SK-N-MC (cell line): Measurements from ENCODE around the gene METAP1.

Experiments used
- EZH2 ChIP-seq: fragments of 200-600 bp; sonication (generic); IDR thresholded peaks from one replicate; pipeline ENCODE4 v1.6.1; 2017; ENCODE audit warnings: antibody characterized with exemption
- POLR2AphosphoS5 ChIP-seq: IDR thresholded peaks from 2 replicates; pipeline ENCODE4 v1.6.1; 2012; ENCODE audit warnings: mild to moderate bottlenecking, low read depth, low read length, borderline replicate concordance

GRCh38 chr4:99071159-99071558 is 75.6 kb downstream of the METAP1 start:
- TF ChIP-seq EZH2 (no peak), POLR2AphosphoS5 (no peak)
